HUES48 (cell line): Measurements from ENCODE around the gene ELOVL6.
A peak's percentile ranks its signal among the peaks of the same experiment; 100 is the strongest.
"Not testable (repeated sequence)": the region's sequence is repeated elsewhere in the genome, so short reads cannot be mapped to it uniquely, and the experiment has no call there.

ENCODE experiments used
- H3K27ac ChIP-seq: one replicate; pipeline ENCODE4 v1.7.0; 2013; ENCODE audit warnings: low read depth, low read length, inconsistent platforms
- H3K27me3 ChIP-seq: 2 replicates; pipeline ENCODE4 v1.6.1; 2013; ENCODE audit warnings: mild to moderate bottlenecking, low read length; ENCODE audit not compliant: control insufficient read depth, insufficient read depth
- H3K36me3 ChIP-seq: 2 replicates; pipeline ENCODE4 v1.6.1; 2013; ENCODE audit warnings: low read length; ENCODE audit not compliant: control insufficient read depth, insufficient read depth
- H3K4me1 ChIP-seq: 2 replicates; pipeline ENCODE4 v1.6.1; 2013; ENCODE audit warnings: mild to moderate bottlenecking, low read length; ENCODE audit not compliant: control insufficient read depth, insufficient read depth
- H3K4me3 ChIP-seq: 2 replicates; pipeline ENCODE4 v1.5.1; 2013; ENCODE audit warnings: mild to moderate bottlenecking, low read depth, low read length
- H3K9ac ChIP-seq: 2 replicates; pipeline ENCODE4 v1.6.1; 2013; ENCODE audit warnings: mild to moderate bottlenecking, low read depth, low read length, moderate library complexity
- H3K9me3 ChIP-seq: 2 replicates; pipeline ENCODE4 v1.6.1; 2013; ENCODE audit warnings: low read length; ENCODE audit not compliant: control insufficient read depth, insufficient read depth

ELOVL6 gene

DNA sequence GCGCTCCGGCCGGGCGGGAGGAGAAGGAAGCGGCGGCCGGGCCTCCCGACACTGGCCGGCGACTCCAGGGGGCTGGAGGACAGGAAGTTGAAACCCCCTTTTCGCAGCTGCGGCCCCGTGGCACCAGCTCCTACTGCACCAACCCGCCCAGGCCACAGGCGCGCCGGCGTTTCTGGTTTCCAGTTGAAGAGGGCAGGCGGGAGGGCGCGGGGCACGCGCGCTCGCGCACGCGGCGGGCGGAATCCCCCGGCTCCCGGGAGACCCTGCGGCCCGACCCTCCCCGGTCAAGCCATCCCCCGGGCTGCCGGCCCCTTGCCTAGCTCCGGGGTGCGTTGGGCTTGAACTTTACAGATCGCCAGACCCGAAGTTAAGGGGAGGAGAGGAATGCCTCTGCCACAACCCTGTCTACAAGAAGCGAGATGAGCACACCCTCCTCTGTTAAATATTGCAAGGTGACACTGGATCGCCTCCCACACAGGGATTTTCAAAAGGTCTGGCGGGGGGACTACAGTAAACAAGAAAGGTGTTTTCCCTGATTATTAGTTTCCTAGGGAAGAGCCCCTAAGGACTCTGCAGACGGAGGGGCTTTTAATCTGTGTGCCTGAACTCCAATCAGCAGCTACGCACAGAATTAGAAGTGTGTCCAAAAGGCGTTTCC lies 1.4 kb downstream of the ELOVL6 start:
- Histone ChIP-seq H3K4me1 (peaks cover 29% of the 10 kb centered on the region), H3K36me3 (peaks cover 12% of the 10 kb centered on the region), H3K27me3 (no peaks in the 10 kb centered on the region), H3K4me3 (peak overlapping the region; percentile 85), H3K9ac (peak overlapping the region; percentile 84), H3K27ac (peak overlapping the region; percentile 94), H3K9me3 (no peaks in the 10 kb centered on the region)

DNA sequence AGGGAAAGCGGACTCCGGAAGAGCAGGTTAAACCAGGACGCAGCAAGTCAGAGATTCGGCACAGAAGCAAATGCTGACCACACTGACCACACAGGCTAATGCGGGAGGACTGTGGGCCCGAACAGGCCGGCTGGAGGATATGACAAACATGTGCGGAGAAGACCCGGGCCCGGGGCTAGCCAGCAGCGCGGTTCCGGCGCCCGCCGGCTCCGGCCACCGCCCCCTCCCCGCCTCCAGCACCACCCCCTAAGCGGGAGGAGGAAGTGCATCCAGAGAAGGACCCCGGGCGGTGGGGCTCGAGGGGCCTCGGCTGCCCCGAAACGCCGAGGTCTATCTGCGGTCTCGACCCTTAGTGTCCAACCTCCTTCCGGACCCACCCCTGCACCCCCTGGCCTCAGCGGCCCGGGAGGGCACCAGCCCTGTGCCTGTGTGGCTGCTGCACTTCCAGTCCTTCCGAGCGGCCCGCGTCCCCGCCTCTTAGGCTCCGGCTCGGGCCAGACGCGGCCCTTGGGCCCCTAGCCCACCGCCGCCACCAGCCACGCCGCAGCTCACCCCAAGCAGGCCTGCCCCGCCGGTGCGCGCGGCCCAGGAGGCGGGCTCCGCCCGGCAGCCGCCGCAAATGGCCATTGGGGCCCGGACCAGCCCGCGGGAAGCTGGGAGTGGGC lies 2.1 kb downstream of the ELOVL6 start:
- no peaks in the 10 kb centered on the region for H3K9me3 ChIP-seq
- no peaks in the 10 kb centered on the region for H3K27me3 ChIP-seq
- peak overlapping the region; percentile 94 for H3K27ac ChIP-seq
- H3K9ac ChIP-seq = peak overlapping the region; percentile 84
- H3K4me1 ChIP-seq = peaks cover 29% of the 10 kb centered on the region
- H3K4me3 ChIP-seq = peak overlapping the region; percentile 85
- peaks cover 15% of the 10 kb centered on the region for H3K36me3 ChIP-seq

DNA sequence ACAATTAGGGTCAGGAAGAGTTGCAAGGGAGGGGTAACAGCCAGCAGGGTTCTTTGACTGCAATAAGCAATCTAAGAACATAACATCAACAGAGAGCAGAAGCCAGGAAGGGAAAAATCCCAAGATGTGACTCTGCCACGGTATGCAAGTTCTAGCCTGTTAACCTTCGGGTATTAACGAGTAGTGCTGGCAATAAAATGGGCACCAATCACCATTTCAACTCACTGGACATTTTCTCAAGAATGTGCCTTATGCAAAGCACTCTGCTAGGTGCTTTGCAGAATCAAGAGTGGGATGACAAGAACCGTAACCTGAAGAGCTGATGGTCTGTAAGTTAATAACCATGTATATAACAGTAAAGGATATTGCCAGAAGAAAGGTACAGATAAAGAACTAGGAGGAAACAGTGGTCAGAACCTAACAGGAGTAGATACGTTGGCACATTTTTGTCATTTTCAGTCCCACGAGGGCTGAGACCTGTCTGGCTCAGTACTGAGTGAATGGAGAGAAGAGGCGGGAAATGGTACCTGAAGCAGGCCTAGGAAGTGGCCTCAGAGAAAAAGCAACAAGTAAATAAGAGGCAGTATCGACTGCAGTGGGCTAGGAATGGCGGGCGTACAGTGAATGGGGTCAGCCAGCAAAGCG lies 2.7 kb downstream of the ELOVL6 start:
- peak overlapping the region; percentile 85 for H3K4me3 ChIP-seq
- H3K9ac ChIP-seq = peak overlapping the region; percentile 84
- H3K36me3 ChIP-seq = peaks cover 20% of the 10 kb centered on the region
- peak overlapping the region; percentile 94 for H3K27ac ChIP-seq
- H3K27me3 ChIP-seq = no peaks in the 10 kb centered on the region
- H3K4me1 ChIP-seq = peaks cover 29% of the 10 kb centered on the region
- no peaks in the 10 kb centered on the region for H3K9me3 ChIP-seq

DNA sequence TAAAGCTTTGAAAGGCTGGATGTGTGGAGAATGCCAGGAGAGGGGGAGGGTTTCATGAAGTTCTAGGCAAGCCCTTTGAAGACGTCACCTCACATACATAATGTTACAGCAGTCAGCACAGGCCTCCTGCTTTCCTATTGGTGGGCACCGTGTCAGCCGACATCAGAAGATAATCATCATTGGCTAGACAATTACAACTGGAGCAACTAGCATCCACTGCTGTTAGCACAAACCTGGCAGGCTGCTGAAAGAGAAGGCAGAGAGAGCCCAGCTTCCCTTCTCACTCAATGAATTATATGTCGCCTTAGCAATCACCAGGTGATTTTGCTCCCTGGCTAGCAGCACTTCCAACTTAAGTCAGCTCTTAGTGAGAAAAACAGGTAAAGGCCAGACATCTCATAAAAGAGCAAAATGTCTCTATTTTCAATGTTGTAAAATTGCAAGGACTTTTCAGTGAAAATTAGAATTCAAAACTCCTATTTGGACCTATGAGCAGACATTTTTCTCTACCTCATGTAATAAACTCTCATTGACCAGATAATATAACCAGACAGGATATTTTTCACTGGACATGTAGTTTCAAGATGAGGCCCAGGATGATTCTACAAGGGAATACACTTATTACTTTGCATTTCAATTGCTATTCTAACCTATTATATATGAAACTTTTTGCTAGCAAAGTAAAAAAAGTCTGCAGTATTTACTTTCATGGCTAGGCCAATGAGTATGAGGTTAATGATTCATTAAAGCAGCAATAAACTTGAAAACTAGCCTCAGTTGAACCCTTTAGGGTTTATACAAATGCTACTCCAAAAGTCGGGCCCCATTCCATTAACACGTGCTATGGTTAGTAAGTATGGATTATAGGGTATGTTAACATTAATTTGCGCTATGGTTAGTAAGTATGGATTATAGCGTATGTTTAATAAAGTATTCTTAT lies 4.3 kb downstream of the ELOVL6 start:
- Histone ChIP-seq H3K4me1 (peaks cover 25% of the 10 kb centered on the region), H3K4me3 (no peak overlapping the region), H3K36me3 (peaks cover 20% of the 10 kb centered on the region), H3K9ac (no peak overlapping the region), H3K27me3 (no peaks in the 10 kb centered on the region), H3K27ac (peak overlapping the region; percentile 78), H3K9me3 (no peaks in the 10 kb centered on the region)

DNA sequence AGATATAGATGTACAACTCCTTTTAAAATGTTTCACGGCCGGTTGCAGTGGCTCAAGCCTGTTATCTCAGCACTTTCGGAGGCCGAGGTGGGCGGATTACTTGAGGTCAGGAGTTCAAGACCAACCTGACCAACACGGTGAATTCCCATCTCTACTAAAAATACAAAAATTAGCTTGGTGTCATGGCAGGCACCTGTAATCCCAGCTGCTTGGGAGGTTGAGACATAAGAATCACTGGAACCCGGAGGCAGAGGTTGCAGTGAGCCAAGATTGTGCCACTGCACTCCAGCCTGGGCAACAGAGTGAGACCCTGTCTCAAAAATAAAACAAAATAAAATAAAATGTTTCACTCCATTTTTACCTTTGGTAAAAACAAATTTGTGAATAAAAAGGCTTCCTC lies 5.1 kb downstream of the ELOVL6 start:
- H3K9ac ChIP-seq, H3K4me3 ChIP-seq, H3K9me3 ChIP-seq, H3K27me3 ChIP-seq, H3K27ac ChIP-seq: not testable (repeated sequence)
- peaks cover 26% of the 10 kb centered on the region for H3K36me3 ChIP-seq
- peaks cover 23% of the 10 kb centered on the region for H3K4me1 ChIP-seq

DNA sequence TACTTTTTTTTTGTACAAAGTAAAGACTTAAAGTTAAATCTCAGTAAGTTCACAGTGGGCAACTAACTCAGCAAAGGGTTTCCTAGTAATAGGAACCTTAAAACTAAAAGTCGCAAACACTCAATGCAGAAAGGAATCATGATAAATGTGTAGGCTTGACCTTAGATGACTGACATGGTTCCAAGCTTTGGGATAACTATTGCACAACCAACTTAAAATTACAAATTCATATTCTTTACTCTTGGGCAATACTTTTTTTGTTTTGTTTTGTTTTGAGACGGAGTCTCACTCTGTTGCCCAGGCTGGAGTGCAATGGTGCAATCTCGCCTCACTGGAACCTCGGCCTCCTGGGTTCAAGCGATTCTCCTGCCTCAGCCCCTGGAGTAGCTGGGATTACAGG lies 8.2 kb downstream of the ELOVL6 start:
- Histone ChIP-seq H3K9me3 (no peaks in the 10 kb centered on the region), H3K27ac (no peak overlapping the region), H3K36me3 (peaks cover 39% of the 10 kb centered on the region), H3K9ac (no peak overlapping the region), H3K4me1 (peaks cover 18% of the 10 kb centered on the region), H3K27me3 (no peaks in the 10 kb centered on the region), H3K4me3 (no peak overlapping the region)

DNA sequence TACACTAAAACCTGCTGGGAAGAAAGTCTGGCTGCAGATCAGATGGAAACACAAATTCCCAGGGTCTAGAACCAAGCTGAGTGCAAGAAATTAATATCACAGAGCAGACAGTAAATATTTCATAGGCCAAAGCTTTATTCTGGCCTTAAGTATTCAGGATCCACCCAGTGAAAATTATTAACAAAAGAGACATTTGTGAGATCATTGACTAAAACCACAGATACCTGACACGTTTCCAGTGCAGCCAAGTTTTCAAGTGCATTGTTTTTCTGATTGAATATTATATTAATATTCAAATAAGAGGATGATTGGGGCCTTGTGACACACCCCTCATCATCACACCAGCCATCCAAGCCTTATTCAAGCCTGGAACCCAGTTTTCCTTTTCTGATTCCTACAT lies 10.3 kb downstream of the ELOVL6 start:
- Histone ChIP-seq H3K4me1 (peaks cover 18% of the 10 kb centered on the region), H3K36me3 (peaks cover 40% of the 10 kb centered on the region), H3K9me3 (no peaks in the 10 kb centered on the region), H3K27ac (no peak overlapping the region), H3K27me3 (no peaks in the 10 kb centered on the region), H3K9ac (no peak overlapping the region), H3K4me3 (no peak overlapping the region)

DNA sequence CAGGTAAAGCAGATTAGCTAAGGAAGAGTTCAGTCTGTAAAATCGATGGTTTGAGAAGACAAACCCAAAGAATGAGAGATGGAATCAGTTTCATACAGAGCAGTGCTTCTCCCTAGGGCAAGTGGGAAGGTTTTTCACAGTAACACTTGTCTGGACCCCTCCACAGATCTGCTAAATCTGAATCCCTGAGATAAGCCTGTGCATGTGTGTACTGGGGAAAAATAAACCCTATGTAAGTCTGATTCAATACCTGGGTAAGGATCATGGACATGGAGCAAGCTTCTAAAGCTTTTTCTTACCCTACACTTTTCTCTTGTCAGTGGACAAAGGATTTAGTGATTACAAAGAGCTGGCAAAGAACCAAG lies 13.6 kb downstream of the ELOVL6 start:
- no peak overlapping the region for H3K9ac ChIP-seq

DNA sequence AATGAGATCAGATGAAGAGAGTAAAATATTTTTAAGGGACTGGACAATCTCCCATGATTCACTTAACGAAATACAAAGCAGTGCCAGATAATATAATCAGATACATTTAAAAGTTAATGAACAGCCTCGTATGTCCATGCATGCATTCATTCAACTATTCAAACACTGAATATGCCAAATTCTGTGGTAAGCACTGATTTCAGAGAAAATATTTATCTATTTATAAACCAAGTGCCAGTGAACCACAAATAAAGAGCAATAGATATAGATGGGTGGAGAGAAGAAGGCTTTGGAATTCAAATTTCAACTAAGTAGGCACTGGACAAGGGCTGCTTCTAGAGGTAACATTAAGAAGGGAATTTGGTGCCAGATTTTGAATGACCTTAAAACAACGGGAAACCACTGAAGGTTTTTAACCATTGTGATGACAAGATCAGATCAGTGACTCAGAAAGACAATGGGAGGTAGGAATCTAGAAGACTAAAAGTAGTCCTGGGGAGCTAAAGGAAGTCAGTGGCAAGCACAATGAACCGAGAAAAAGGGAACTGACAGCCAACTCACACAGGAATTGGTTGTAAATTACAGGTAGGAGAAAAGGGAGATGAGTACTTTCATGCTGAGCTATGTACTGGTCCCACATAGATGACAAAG lies 14.2 kb downstream of the ELOVL6 start:
- Histone ChIP-seq H3K9ac (no peak overlapping the region), H3K9me3 (no peaks in the 10 kb centered on the region), H3K27ac (peak overlapping the region; percentile 93), H3K4me1 (peaks cover 18% of the 10 kb centered on the region), H3K27me3 (no peaks in the 10 kb centered on the region), H3K4me3 (no peak overlapping the region), H3K36me3 (peaks cover 40% of the 10 kb centered on the region)

More for the DNA sequence above, 13.6 kb downstream of the ELOVL6 start:
- Histone ChIP-seq H3K4me3 (no peak overlapping the region), H3K9me3 (no peaks in the 10 kb centered on the region), H3K27ac (peak overlapping the region; percentile 93), H3K4me1 (peaks cover 18% of the 10 kb centered on the region), H3K36me3 (peaks cover 38% of the 10 kb centered on the region), H3K27me3 (no peaks in the 10 kb centered on the region)

DNA sequence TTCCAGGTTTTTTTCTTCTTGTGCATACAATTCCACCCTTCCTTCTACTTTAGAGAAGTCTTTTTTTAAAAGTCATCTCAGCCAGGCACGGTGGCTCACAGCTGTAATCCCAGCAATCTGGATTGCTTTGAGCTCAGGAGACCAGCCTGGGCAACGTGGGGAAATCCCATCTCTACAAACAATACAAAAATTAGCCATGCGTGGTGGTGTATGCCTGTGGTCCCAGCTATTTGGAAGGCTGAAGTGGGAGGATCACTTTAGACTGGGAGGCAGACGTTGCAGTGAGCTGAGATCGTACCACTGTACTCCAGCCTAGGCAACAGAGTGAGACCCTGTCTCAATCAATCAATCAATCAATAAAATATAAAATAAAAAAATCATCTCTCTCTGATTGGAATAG lies 14.8 kb downstream of the ELOVL6 start:
- Histone ChIP-seq H3K27ac (peak overlapping the region; percentile 93), H3K36me3 (peaks cover 41% of the 10 kb centered on the region), H3K4me1 (peaks cover 18% of the 10 kb centered on the region), H3K9me3 (no peaks in the 10 kb centered on the region), H3K4me3 (no peak overlapping the region), H3K9ac (no peak overlapping the region), H3K27me3 (no peaks in the 10 kb centered on the region)
